NCI-H524 (cell line): ENCODE measurements around the gene REM1.
"Not testable (repeated sequence)": the region's sequence is repeated elsewhere in the genome, so short reads cannot be mapped to it uniquely, and the experiment has no call there.

Source experiments
- DNase-seq, 2 experiments: peaks; one replicate each; lab custom pipeline; 2025; lab: John Stamatoyannopoulos, UW

Gene REM1

GRCh38 chr20:31474758-31475427 is at the start of gene REM1, which contains the start of gene DEFB124:
REM1 (plus strand) TSS chr20:31475288; CDS start chr20:31476446, 1,158 bp downstream.
DEFB124 (minus strand) TSS chr20:31475127; CDS start chr20:31473013, 2,114 bp downstream.
- DNase-seq: no peak

DNA sequence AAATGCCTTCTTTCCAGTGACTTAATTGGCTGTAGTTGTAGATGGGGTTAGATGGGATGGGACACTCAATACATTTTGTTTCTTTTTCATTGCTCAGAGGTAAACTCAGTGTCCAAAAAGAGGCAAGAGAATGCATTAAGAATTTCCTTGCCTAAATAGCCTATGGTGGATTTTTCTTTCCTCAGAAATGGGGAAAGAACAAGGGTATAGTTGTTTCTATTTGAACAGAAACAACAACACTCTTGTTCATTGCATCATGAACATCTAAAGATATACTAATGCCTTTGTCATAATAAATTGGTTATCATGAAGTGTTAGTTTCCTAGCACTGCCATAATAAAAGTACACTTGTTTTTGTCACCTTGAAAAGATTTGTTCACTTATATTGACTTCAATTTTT is 49.3 kb upstream of the REM1 start:
- DNase-seq: no peak

- not testable (repeated sequence) for DNase-seq
These were observed 48.1 kb upstream of the REM1 start for GRCh38 chr20:31426891-31427551.

GRCh38 chr20:31427576-31427975 is 47.5 kb upstream of the REM1 start:
- not testable (repeated sequence) for DNase-seq

DNA sequence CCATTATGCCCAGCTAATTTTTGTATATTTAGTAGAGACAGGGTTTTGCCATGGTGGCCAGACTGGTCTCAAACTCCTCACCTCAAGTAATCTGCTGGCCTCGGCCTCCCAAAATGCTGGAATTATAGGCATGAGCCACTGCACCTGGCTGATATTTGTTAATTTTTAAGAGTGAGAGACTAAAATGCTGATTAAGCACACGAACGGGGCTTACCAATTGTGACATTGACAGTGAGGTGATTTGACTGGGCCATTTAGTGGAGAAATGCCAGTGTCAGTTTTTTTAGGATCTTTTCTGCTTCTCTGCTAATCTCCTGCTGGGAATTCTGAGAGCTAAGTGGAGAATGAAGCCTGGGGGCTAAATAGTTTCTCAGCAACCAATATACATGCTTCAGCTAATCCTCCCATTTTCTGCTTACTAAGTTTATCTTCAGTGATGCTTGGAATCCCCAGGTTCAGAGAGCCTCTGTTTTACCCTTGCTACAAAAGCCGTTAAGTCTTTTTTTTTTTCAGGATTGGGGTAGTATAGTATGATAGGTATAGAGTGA is 44.4 kb upstream of the REM1 start:
- no peak for DNase-seq

GRCh38 chr20:31440012-31440659 is 35.0 kb upstream of the REM1 start, which contains the start of gene DEFB123:
DEFB123 (plus strand) TSS chr20:31440632; CDS start chr20:31440699, 67 bp downstream.
- no peak for DNase-seq

GRCh38 chr20:31446084-31446819 is 28.8 kb upstream of the REM1 start:
- DNase-seq: no peak

GRCh38 chr20:31449511-31450414 is 25.3 kb upstream of the REM1 start:
- no peak for DNase-seq

GRCh38 chr20:31452575-31452974 is 22.5 kb upstream of the REM1 start:
- no peak for DNase-seq

DNA sequence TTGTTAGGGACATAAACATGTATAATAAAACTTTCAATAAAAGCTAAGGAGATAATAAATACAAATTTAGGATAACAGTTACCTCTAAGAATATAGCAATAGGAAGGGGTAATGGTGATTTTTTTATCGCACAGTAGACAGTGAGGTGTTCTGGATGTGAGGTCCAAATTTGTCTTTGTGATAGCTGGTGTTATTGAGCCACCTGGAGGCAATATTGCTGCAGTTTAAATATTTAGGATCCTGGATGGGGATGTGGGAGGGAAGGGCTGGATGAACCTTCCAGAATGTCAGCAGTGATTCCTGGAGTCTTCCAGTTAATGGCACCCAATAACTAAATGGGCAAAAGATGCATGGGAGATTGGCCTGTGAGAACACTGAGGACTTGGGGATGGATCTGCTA is 20.7 kb upstream of the REM1 start:
- no peak for DNase-seq

GRCh38 chr20:31470946-31471345 is 4.1 kb upstream of the REM1 start:
- DNase-seq: not testable (repeated sequence)

DNA sequence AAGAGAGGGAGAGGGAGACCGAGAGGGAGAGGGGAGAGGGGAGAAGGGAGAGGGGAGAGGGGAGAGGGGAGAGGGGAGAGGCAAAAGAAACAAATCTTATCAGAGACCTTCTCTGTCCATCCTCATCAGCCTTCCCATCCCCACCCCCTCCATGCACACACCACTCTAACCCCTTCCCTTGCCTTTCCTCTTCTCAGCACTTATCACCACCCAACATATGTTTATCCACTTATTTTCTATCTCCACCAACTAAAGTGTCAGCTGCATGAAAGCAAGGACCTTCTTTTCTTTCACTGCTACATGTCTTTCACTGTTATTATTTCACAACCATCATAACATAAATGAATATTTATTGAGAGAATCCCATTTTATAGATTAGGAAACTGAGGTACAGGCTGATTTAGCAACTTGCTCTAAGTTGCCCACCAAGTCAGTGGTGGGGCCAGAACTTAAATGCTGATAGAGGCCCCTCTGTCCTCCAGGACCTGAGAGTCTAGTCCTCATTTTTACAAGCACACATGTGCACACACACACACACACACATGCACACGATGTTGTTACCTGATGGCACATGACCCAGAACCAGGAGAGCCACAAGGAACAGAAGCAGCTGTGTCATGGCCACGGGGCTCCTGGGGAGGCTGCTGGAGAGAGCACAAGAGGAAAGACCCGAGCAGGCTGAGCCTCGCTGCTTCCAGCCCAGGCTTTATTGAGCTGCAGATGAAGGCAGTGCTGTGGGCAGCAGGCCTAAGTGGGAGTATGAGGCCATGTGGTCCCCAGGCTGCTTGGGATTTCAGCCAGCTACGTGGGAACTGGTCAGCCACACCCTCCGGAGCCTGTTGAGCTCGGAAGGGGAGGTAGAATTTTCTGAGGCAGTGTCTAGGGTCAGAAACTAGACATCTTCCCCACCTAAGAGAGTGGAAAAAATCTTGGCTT is 2.4 kb upstream of the REM1 start:
- no peak for DNase-seq

- no peak for DNase-seq
These were observed 1.6 kb upstream of the REM1 start for GRCh38 chr20:31473331-31474096.

DNA sequence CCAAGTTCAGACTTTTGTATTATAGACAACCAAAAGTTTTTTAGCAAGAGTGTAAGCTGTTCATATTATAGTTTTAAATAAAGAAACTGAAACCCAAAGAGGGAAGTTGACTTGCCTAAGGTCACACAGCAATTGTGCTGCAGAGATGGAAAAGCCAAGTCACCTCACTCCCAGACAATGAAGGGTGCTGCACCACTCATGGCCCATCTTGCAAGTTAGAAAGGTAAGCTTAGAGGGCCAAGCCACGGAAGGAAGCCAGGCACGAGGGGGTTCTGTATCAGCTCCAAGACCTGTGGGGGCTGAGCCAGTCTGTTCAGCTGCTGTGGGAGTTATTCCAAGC is 1.0 kb upstream of the REM1 start:
- DNase-seq: no peak

- DNase-seq: no peak
These were observed 595 bp downstream of the REM1 start for GRCh38 chr20:31475472-31476293.

DNA sequence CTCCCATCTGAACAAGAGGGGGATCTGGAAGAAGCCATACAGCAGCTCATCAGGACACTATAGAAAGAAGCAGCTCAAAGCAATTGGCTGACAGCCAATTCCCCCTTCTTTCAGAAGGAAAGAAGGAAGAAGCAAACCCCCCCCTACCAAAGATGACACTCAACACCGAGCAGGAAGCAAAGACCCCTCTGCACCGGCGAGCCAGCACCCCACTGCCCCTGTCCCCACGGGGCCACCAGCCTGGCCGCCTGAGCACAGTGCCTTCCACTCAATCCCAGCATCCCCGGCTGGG is 1.2 kb downstream of the REM1 start:
- no peak for DNase-seq

DNA sequence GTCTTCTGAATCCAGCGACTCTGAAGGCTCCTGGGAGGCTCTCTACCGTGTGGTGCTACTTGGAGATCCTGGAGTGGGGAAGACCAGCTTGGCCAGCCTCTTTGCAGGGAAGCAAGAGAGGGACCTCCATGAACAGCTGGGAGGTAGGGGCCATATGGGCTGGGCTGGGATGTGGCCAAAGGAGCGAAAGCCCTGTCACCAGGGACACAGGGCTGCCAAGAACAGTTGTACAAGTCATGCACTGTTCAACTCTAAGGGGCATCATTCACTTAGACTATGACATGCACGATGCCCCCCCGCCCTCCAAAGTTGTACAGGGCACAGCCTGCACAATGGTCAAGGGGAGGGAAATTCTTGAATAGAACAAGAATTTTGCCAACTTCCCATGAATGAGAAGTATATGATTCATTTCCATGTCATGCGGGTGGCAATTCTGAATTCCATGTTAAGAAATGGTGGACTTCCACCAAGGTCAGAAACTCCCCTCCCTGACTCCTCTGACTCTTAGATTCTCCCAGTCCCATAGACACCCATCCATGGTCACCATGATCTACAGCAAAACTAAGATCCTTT is 1.6 kb downstream of the REM1 start:
- peak in 1 of 2 experiments; percentile 39 for DNase-seq

DNA sequence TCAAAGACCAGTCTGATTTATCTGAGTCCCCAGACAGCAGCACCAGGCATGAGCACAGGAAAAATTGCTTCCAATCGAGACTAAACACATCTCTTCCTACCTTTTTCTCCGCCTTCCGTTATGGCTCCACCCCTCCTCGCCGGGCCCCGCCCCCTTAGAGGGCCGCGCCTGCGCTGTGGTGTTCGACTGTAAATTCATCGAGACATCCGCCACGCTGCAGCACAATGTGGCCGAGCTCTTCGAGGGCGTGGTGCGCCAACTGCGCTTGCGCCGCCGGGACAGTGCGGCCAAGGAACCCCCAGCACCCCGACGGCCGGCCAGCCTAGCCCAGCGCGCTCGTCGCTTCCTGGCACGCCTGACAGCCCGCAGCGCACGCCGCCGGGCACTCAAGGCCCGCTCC is 8.9 kb downstream of the REM1 start:
- no peak for DNase-seq
